NB4 (cell line): ENCODE data around the gene UQCR11.

Experiments
- MYC ChIP-seq: IDR thresholded peaks from 2 replicates; pipeline ENCODE4 v1.6.1; 2011; ENCODE audit warnings: low read depth, low read length
- POLR2A ChIP-seq: IDR thresholded peaks from 2 replicates; pipeline ENCODE4 v1.6.1; 2011; ENCODE audit warnings: mild to moderate bottlenecking; ENCODE audit not compliant: insufficient read length; ENCODE audit errors: extremely low read depth
- TF ChIP-seq, protein P1 (sequence below): IDR thresholded peaks from one replicate; pipeline ENCODE4 v1.5.1; 2012; ENCODE audit warnings: low read depth, low read length
- TF ChIP-seq, protein P2 (sequence below): IDR thresholded peaks from 2 replicates; pipeline ENCODE4 v1.6.1; 2011; ENCODE audit warnings: low read depth, low read length

GRCh38 chr19:1549332-1549945 is 55.8 kb downstream of the UQCR11 start:
- TF ChIP-seq, protein P1, sequence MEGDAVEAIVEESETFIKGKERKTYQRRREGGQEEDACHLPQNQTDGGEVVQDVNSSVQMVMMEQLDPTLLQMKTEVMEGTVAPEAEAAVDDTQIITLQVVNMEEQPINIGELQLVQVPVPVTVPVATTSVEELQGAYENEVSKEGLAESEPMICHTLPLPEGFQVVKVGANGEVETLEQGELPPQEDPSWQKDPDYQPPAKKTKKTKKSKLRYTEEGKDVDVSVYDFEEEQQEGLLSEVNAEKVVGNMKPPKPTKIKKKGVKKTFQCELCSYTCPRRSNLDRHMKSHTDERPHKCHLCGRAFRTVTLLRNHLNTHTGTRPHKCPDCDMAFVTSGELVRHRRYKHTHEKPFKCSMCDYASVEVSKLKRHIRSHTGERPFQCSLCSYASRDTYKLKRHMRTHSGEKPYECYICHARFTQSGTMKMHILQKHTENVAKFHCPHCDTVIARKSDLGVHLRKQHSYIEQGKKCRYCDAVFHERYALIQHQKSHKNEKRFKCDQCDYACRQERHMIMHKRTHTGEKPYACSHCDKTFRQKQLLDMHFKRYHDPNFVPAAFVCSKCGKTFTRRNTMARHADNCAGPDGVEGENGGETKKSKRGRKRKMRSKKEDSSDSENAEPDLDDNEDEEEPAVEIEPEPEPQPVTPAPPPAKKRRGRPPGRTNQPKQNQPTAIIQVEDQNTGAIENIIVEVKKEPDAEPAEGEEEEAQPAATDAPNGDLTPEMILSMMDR: no peak
- TF ChIP-seq POLR2A (no peak), MYC (no peak)
- TF ChIP-seq, protein P2, sequence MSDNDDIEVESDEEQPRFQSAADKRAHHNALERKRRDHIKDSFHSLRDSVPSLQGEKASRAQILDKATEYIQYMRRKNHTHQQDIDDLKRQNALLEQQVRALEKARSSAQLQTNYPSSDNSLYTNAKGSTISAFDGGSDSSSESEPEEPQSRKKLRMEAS: no peak
